SIG-M5 treated with dmso at 0.1 percent for 504 hours (cell line): Measurements from ENCODE around the gene ADGRG3.

ENCODE experiments used
- DNase-seq: peaks from one replicate; lab custom pipeline; 2025; ENCODE audit not compliant: unreplicated experiment; lab: John Stamatoyannopoulos, UW

ADGRG3 gene, protein sequence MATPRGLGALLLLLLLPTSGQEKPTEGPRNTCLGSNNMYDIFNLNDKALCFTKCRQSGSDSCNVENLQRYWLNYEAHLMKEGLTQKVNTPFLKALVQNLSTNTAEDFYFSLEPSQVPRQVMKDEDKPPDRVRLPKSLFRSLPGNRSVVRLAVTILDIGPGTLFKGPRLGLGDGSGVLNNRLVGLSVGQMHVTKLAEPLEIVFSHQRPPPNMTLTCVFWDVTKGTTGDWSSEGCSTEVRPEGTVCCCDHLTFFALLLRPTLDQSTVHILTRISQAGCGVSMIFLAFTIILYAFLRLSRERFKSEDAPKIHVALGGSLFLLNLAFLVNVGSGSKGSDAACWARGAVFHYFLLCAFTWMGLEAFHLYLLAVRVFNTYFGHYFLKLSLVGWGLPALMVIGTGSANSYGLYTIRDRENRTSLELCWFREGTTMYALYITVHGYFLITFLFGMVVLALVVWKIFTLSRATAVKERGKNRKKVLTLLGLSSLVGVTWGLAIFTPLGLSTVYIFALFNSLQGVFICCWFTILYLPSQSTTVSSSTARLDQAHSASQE

DNA sequence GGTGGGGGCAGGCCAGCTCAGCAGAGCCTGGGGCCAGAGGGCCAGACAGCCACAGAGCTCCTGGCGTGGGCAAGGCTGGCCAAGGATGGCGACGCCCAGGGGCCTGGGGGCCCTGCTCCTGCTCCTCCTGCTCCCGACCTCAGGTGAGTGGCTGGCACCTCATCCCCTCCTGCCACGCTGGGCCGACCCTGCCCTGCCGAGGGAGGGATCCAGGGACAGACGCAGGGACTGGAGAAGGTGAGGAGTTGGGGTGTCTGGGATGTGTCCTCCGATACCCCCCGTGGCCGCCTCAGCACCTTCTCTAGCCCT, at the start of gene ADGRG3:
ADGRG3 (plus strand) TSS at position 44 of the 309 bp plus-strand sequence; CDS start at position 86, 42 bp downstream.
- DNase-seq, result no peak

- DNase-seq, result no peak
Observed at GRCh38 chr16:57619133-57619605, 48.9 kb upstream of the ADGRG3 start.

GRCh38 chr16:57619606-57620334, 48.3 kb upstream of the ADGRG3 start:
- DNase-seq, result no peak

- no peak for DNase-seq
Observed at GRCh38 chr16:57620335-57621231, 47.5 kb upstream of the ADGRG3 start.

DNA sequence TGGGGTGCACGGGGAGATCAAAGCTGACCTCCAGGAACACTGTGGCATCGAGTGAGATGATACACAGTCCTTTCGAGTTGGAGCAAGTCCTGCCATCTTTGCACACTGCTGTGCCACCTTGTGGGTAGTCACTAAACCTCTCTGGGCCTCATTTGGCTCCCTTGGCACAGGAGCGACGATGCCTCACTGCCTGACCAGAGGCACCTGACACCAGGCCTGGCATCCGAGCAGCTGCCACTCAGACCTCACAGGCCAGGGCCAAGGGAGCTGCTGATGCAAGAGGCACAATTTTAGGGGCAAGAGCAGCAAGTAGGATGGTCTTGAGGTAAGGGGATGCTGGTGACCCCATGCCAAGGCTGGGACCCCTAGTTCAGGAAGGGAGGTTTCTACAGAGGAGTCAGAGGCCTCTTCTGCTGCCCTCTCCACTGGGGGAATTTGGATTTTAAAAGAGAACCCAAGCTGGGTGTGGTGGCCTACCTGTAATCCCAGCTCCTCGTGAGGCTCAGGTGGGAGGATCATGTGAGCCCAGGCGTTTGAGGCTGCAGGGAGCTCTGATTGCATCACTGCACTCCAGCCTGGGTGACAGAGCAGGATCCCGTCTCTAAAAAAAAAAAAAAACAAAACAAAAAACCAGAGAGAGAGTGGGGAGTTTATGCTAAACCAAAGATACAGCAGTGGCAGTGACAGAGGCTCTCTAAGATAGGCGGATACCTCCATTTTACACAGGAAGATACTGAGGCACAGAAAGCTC, 46.4 kb upstream of the ADGRG3 start:
- DNase-seq, result no peak

- DNase-seq, result no peak
Observed at GRCh38 chr16:57622361-57623250, 45.5 kb upstream of the ADGRG3 start.

DNA sequence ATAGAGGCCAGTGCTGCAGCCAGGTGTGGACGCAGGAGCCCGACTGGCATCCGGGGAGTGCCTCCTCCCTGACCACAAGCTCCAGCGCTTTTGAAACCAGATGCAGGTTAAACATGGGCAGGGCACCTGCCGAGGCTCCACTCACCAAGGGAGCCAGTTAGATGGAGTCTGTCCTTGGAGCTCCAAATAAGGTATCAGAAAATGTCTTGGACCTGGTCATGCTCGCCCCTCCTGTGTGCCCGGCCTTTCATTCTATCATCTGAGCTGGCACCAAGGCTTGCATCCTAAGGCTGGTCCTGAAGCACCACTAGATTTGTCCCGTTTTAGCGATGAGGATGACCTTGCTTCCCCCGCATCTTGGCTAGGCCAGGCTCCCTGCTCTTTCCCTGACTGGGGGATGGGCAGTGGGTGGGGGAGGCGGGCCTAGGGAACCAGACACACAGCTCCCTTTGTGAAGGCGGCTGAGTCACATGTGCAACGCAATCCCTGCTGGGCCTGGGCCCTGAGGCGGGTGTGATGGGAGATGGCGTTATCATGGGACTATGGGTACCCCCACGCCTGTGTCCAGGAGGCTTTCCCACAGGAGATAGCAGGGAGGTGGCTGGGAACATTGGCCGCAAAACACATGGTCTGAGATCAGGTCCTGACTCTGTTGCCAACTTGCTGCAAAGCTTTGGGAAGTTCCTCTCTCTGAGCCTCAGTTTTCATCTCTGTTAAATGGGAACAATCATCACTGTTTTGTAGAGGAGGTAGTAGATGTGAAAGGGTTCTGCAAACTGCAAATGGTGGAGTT, 44.7 kb upstream of the ADGRG3 start:
- no peak for DNase-seq

- no peak for DNase-seq
Observed at GRCh38 chr16:57624044-57624688, 43.9 kb upstream of the ADGRG3 start.

DNA sequence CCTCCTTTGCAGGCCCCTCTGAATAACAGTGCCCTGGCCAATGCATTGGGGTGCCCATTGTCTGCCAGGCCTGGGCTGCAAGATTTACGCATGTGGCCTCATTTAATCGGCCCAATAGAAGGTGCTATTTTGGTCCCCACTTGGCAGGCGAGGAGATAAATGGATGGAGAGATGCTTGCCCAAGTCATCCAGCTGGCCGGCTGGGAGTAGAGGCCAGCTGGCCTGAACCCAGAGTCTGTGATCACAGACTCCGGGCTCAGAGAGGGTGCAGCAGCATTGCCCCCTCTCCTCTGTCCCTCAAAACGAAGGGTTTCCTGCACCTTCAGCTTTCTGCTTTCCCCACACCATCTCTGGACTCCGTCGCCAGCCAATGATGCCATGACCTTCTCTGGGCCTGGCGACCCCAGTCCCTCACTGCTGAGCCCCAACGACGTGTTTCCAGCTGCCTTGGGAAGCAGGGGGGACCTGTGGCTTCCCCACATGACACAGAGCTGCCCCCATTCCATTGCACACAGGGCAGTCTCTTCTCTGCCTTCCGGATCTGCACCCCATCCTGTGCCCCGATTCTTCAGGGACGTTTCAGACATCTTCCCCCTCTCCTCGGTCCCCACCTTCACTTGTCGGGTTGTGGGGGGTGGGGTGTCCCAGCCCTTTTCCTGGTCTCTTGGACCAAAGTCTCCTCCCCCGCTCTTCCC, 43.2 kb upstream of the ADGRG3 start:
- DNase-seq, result no peak

GRCh38 chr16:57626420-57627170, 41.5 kb upstream of the ADGRG3 start:
- no peak for DNase-seq

DNA sequence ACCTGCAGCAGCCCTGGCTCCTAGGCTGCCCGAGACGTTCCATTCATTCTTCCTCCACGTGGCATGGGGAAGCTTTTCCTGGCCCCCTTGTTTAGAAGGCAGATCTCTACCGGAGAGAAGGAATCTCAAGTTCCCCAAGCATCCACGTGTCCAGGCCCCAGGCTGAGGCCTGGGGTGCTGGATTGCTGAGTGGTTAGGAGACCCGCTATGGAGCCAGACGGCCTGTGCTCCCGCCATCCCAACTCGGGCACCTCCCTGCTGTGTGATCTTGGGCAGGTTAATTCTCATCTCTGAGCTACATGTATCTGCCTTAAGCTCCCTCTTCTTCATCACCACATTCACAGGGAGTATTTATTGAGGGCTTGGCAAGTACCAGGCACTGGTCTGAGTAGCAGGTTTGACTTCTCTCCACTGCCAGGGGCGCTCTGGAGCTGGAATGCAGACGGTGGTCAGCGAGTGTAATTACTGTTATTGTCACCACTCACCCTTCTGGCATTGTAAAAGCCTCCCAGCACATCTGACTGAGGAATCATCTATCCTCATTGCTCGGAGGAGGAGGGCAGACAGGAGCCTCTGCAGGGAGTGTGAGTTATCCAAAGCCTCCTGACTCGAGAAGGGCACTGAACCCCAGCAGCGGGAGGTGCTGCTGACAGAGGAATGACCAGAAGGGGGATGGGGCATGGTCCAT, 40.8 kb upstream of the ADGRG3 start:
- DNase-seq, result no peak

- peak; percentile 43 for DNase-seq
Observed at GRCh38 chr16:57628008-57628781, 39.9 kb upstream of the ADGRG3 start, which contains the start of gene ADGRG1. ADGRG1 (plus strand) TSS chr16:57628630; CDS start chr16:57650288, 21,658 bp downstream.

DNA sequence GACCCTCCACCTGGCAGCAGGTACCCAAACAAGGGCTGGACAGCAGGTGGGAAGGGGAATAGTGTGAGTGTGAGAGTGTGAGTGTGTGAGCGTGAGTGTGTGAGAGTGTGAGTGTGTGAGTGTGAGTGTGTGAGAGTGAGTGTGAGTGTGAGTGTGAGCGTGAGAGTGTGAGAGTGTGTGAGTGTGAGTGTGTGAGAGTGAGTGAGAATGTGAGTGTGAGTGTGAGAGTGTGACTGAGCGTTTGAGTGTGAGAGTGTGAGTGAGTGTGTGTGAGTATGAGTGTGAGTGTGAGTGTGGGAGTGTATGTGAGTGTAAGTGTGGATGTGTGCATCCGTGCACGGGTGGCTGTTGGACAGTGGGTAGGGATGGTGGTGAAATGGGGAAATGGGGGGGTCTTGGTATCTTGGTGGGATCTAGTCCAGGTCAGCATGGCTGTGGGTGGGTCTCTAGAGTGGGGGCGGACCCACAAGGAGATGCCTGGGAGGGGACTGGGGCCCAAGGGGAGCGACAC, 39.3 kb upstream of the ADGRG3 start:
- DNase-seq, result no peak

DNA sequence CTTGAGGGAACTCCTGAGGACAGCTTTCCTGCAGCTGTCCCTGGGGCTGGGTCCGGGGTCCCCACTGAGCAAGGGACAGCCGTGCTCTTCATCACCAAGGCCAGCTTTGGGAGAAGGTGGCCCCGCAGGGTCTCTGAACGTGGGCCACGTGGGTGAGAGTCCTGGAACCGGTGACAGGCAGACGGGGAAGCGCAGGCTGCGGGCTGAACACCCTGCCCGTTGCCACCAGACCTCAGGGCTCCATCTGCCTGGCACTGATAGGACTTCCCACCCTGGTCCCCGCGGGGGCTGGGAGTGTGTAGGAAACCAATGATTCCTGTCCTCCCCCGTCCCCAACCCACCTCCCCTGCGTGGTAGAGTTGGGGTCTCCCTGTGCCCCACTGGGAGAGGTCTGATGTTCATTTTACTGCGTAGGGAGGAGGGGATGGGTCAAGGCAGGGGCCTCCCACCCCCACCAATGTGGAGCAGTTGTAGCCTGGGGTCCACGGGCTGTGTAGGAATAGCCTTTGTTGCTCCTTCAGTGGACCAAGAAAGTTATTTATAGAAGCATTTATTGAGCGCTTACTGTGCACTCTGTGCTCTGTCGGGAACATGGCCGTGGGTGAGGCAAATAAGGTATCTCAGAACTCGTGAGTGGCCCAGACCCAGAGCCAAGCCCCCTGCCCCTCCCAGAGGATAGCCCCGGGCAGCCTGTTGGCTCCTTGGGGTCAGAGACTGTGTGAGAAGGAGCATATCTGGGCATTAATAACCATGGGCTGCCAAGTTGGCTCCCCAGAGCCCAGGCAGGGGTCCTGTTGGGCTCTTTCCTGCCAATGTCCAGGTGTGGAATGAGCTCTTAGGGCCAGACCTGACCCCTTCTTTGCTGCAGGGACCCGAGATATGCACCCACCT, 38.3 kb upstream of the ADGRG3 start:
- DNase-seq, result no peak
